Inflammatory macrophage (primary cell): ENCODE results near the gene STK10.
"Not testable (repeated sequence)": the region's sequence is repeated elsewhere in the genome, so short reads cannot be mapped to it uniquely, and the experiment has no call there.

ENCODE experiments used
- DNase-seq, 2 donors: peaks; one replicate each; pipeline ENCODE4 v3.0.0-alpha.2; 2020 to 2022
- total RNA-seq, 18 experiments: gene quantifications; one replicate each; lab custom pipeline; 2026; ENCODE audit warnings: mixed read lengths in 6 of 18, inconsistent platforms in 2 of 18; lab: John Stamatoyannopoulos, UW

The STK10 gene
- total RNA-seq, result 150 to 335 (median 253) reads per million in 18 experiments

DNA sequence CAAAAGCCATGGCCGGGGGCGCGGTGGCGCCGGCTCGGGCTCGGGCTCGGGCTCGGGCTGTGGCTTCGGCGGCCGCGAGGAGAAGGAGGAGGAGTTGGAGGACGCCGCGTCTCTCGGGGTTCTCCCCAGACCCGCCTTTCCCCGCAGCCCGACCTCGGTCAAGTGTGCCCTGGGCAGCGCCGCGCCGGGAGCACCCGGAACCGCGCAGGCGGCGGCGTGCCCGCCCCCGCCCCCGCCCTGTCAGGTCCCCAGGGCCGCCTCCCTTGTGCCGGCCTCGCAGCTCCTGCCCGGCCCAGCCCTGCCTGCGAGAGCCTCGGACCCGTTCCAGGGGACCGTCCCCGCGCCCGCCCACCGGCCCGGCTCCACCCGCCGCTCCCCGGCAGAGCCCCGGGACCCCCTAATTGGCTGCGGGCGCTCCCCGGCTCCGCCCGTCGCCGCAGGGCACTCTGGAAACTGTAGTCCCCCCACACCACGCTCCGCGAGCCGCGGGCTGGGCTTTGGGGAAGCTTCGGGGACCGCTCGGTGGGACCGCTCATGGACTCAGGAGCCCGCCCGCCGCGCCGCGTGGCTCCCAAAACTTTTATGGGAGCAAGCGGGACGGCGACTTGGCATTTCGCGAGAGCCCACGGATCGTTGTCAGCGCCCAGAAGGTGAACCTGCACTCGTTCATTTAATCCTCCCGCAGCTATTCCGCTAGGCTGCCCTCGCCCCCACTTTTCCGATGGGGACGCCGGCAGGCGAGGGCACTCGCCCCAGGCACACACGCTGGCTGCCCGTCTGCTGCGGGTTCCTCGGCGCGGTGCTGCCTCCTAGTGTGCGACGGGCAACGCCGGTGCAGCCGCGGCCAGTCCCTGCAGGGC is at the start of gene STK10:
STK10 (minus strand) TSS at position 192 of the 860 bp plus-strand sequence; CDS start at position 10, 182 bp downstream.
- DNase-seq, result peak; percentile 95 to 96

DNA sequence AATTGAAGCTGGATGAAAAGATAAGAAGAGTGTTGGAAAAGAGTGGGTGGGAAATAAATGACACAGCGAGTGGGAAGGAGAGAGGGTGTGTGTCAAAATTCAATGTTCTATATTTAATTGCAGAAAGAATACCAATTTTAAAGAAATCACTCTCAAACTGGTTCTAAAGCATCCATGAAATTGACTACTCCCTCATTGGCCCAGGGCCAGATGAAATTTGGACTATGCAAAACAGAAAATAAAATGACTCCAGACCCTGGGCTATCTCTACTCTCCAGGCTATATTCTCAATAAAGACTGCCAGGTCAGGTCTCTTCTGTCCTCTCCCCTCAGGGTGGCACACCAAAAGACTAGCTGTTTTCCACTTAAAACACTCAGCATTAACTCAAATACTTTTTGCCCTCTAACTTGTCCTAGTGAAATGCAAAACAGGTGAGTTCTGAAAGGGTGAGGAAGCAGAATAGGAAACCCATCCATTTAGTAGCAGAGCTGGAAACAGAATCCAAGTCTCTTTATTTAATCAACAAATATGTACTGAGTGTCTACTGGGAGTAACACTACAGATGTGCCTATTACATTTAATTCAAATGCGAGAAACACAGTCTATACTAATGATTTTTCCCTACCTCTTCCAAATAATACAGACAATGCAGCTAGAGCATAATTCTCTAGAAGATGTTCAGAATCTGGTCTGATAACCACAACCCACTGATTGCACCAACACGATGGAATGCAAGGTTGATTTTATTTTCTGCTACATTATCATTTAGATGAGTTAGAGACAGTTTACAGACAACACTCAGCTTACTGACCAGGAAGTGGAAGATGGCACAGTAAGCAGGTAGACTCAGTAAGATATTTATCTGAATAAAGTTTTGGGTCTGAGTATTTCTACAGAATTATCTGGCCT is 48.1 kb upstream of the STK10 start:
- DNase-seq, result no peak

DNA sequence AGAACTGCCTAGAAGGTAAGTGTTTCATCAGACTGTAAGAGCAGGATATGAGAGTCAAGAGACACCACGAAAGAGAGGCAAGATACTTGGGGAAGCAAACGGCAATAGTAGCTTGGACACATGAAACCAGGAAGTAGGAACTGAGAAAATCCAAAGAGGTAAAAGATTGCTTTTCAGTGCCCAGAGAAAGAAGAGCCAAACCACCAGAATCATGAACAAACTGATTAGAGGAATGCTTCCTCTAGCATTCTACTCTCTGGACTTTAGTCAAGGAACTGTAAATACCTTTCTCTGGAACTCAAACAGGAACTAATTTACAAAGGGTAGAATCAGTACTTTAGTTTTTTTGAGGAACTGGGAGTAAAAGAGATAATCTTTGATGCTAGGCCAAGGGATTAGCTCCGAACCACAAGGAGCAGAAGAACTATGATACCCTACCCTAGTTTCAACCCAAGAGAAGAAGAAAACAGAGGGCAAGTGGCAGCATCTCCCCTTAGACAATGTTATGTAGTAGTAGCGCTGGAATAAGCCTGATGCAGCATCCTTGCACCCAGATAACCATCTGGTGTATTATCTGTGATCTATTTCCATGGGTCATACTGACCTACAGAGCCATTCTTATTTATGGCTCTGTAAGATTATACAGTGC is 47.2 kb upstream of the STK10 start:
- peak; percentile 36 to 39 for DNase-seq

DNA sequence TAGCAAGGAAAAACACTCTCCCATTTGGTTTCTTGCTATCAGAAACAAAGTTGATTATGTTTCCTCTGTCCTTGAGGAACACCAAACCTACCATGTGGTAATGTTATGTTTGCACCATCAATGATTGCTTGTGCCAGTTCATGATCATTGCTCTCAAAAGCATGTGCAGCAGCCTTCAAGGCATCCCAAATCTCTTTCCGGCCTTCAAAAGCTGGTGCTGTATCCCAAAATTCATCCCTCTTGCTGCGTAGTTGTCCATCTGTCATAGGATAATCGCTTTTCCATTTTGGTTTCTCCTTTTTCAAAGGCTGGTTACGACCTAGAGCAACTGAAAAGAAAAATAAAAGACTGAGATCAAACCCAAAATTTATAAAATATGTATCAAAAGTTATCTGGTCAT is 46.0 kb upstream of the STK10 start:
- DNase-seq, result no peak

DNA sequence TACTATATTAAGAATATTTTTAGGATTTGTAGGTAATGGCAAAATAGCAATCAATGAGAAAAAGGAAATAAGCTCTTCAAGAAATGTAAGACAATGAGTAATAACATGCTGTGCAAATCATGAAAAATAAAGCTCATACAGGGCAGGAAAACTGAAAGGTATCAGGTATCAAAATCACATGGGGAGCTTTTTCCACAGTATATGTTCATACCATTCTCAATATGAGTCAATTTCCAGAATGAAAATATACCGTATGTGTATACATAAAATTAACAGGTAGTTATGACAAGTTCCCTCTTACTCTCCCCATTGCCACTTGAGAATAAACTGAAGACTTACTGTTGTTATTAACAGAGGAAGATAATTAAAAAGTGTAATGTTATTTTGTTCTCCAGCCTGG is 41.9 kb upstream of the STK10 start:
- DNase-seq, result no peak

DNA sequence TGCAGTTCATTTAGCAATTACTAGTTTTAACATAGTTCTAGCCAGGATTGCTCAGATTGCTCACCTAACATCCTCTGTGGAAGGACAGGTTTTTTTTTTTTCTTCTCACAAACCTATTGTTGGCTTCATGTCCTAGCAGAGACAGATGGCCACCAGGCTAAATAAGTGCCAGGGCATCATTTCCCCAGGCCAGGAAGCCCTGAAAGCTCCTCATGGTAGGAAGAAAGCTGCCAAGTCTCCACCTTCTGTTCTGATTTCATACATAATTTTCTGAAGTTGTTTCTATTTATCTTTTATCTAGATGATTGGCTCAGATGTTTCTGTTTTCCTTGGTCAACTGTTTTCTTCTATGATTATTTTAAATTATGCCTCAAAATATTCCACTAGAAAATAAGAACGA is 37.0 kb upstream of the STK10 start:
- DNase-seq, result no peak

DNA sequence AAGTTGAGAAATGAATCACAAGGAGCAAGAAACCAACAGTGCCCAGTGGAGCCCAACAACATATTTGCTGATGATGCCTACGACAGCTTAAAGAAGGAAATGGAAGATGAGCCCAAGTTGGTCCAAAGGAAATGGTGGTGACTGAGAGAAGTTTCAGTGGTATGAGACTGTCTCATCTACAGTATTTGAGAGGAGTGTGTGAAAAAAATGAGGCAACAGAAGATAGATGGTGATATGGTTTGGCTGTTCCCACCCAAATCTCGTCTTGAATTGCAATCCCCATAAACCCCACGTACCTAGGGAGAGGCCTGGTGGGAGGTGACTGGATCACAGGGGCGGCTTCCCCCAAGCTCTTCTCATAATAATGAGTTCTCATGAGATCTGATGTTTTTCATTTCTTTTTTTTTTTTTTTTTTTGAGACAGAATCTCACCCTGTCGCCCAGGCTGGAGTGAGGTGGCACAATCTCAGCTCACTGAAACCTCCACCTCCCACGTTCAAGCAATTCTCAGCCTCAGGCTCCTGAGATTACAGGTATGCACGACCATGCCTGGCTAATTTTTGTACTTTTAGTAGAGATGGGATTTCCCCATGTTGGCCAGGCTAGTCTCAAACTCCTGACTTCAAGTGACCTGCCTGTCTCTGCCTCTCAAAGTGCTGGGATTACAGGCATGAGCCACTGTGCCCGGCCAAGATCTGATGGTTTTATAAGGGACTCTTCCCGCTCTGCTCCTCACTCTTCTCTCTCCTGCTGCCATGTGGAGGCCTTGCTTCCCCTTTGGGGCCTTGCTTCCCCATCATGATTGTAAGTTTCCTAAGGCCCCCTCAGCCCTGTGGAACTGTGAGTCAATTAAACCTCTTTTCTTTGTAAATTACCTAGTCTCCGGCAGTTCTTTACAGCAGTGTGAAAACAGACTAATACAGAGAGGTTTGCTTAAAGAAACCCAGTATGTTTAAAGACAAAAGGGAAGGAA is 36.2 kb upstream of the STK10 start:
- peak; percentile 15 to 41 for DNase-seq

DNA sequence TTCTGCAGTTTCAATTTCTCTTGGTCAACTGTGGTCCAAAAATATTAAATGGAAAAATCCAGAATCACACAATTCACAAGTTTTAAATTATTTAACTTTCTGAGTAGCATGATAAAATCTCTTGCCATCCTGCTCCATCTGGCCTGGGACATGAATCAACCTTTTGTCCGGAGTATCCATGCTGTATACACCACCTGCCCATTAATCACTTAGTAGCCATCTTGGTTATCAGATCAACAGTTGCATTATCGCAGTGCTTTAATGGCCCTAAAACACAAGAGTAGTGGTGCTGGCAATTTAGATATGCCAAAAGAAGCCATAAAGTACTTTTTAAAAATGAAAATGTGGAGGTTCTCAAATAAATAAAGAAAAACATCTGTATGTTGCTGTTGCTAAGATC is 31.3 kb upstream of the STK10 start:
- no peak for DNase-seq

DNA sequence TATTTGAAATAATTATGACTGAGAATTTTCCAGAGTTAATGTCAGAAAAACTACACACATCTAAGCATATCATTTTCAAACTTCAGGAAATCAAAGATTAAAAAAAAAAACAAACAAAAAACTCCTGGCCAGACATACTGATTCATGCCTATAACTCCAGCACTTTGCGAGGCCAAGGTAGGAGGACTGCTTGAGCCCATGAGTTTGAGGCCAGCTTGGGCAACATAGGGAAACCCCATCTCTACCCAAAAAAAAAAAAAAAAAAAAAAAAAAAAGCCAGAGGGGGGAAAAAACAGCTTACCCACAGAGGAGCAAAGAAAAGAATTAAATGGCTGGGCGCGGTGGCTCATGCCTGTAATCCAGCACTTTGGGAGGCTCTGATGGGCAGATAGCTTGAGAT is 28.3 kb upstream of the STK10 start:
- DNase-seq, result no peak

DNA sequence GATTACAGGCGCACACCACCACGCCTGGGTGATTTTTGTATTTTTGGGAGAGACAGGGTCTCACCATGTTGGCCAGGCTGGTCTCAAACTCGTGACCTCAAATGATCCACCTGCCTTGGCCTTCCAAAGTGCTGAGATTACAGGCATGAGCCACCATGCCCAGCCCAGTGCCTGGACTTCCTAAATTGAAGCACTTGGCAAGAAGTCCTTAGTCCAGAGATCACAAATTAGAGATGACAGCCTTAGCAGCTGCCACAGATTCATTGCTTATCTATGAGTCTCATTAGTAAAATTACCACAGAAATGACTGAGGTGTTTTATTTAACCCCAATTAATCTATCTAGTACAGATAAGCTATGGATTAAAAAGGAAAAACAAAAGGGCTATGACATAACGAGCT is 25.1 kb upstream of the STK10 start:
- DNase-seq, result no peak

DNA sequence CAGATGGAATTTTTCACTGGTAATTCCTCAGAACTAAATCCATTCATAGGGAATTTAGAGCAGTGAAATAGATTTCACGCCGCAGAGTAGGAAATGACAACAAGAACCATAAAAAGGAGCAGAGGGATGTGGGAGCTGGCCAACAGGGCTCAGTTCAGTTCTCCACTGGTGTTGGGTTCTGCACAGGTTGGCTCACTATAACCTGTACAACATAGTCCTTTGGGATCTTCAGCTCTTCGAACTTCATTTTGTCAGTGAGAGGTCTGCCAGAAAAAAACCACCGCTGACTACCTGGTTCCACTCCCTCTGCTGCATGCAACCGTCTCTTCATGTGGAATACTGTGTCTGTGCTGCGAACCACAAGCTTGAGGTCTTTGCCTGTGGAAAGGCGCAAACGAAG is 23.7 kb upstream of the STK10 start:
- no peak for DNase-seq

DNA sequence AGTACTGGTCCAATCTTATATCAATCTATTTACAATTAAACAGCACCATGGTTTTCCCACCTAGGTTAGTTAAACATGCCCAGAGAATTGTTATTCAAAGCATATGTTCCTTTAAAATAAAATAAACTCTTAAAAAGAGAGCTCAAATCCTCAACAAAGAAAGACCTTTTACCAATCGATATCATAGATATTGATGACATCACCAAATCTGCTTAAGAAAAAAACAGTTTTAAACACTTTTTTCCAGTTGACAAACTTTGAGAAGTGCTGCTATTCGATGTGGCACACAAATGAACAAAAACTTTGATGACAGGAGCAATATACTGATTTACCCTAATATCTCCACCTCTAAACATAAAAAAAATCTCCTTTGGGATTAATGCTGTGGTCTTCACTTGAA is 21.7 kb upstream of the STK10 start:
- DNase-seq, result no peak

DNA sequence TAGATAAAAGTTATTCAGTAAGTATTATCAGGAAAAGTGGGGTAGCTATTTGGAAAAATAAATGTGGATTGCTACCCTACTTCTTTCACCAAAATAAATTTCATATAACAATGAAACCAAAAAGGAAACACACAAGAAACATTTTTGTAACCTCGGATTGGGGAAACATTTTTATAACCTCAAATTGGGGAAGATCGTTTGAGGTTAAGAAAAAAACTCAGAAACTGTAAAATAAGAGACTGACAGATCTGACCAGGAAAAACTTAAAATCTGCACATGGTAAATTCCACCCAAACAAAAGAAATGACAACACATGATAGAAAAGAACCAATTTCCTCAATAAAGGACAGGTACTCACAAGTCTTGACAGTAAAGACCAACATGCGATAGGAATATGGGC is 19.5 kb upstream of the STK10 start:
- DNase-seq, result peak in 1 of 2 donors; percentile 42

DNA sequence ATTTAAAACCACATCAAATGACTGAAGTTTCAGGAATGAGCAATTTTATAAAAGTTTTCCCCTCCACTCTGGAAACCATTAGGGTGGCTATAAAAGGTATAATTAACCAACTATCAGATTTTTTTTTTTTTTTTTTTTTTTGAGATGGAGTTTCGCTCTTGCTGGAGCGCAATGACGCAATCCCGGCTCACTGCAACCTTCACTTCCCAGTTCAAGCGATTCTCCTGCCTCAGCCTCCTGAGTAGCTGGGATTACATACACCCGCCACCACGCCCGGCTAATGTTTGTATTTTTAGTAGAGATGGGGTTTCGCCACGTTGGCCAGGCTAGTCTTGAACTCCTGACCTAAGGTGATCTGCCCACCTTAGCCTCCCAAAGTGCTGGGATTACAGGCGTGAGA is 18.0 kb upstream of the STK10 start:
- peak; percentile 17 to 33 for DNase-seq

DNA sequence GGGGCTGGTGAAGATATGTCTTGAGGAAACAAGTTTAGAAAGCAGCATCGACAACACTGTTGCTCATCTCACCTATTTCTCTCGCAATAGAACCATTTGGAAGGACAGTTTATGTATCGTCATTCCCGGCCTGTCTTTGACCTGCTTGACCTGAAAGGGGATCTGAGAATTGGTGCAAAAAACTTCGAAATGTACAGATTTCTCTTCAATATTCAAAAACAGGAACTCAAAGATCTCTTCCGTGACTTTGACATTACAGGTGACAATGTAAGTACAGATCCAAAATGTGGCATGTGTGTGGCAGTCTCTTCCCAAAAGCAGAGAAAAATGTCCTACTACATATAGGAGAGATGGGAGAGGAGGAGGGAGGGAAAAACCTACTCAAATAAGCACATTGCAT is 12.5 kb upstream of the STK10 start:
- DNase-seq, result no peak

DNA sequence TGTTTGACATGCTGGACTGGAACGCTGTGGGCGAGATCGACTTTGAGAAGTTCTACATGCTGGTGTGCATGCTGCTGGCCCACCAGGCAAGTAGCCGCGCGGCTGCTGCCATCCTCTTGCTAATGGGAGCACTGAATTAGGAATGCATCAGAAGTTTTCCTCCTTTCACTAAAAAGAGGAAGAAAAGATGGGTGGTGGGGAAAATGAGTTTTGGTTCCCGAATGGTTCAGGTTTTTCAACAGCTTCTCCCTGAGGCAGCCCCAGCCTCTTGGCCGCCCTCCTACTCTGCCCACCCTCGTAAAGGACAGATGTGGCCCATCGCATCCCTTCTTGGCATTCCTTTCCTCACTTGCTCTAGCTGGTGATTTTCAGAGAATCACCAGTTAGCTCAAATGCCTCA is 11.4 kb upstream of the STK10 start:
- DNase-seq, result no peak

DNA sequence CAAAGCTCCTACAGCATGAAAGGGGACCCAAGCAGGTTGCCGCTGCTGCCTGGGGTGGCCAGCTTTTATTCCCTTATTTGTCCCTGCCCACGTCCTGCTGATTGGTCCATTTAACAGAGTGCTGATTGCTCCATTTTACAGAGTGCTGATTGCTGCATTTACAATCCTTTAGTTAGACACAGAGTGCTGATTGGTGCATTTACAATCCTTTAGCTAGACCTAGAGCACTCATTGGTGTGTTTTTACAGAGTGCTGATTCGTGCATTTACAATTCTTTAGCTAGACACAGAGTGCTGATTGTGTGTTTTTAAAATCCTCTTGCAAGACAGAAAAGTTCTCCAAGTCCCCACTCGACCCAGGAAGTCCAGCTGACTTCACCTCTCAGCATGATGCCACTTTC is 9.8 kb upstream of the STK10 start:
- not testable (repeated sequence) for DNase-seq

DNA sequence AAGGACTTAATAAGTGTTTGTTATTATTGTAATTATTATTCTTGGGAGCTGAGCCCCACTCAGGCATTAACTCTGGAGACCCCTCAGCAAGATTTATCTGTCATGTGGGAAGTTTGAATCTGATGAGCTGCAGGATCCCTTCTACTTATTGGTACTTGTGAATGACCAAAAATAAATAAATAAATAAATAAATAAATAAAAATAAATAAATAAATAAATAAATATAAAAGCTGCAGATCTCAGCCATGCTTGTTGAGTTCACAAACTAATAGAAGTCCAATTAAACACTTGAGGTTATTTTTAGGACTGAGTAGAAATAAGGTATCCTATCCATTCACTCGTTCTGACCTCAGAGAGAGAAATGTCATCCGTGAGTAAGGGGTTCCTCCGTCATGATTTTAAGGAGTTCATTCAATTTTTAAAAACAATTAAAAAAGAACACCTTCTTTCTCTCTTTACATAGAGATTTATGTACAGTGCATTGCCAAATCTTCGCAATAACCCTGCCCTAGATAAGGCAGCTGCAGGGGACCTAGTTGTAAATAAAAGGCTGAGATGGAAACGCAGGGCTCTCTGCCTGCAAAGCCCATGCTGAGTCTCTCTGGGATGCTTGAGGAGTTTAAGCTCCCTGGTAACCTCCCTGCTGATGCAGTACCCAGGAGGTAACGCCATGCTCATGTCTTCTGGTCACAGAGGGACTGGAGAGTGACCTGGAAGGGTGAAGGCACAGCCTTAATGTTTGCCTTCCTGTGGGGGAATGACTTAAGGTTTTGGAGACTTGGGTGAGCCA is 7.2 kb upstream of the STK10 start:
- no peak for DNase-seq

DNA sequence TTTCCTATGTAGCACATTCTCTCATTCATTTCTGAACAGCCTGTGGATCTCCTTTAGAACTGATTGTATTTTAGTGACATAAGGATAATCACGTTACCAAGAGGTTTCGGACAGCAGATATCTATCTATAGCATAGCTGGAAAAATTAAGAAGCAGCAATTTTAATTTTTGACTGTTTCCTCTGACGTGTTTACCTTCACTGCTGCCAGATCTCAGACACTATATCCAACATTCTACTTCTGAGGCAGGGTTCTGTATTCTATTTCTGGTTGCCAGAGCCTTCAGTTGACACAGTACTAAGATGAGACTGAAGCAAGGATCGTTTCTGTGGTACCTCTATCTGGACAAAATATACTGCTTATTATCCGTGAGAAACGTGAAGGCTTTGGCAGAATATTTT is 5.8 kb upstream of the STK10 start, which contains the start of gene EFCAB9:
EFCAB9 (plus strand) TSS at position 301 of the 400 bp plus-strand sequence; CDS start at position 302, 1 bp downstream.
- no peak for DNase-seq

DNA sequence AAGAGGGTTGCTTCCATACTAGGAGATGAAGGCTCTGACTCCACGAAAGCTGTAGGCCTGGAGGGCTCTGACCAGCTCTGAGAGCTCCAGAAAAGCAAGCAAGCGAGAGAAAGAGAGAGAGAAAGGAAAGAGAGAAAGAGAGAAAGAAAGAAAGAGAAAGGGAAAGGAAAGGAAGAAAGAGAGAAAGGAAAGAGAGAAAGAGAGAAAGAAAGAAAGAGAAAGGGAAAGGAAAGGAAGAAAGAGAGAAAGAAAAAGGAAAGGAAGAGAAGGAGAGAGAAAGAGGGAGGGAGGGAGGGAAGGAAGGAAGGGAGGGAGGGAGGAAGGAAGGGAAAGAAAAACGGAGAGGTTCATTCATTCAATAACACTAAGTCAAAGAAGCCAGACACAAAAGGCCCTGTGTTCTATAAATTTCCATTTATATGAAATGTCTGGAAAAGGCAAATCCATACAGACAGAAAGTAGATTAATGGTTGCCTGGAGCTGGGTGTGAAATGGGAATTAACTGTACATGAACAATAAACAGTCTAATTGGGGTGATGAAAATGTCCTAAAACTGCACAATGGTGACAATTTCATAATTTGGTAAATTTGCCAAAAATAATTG is 1.8 kb upstream of the STK10 start:
- no peak for DNase-seq
